NT2/D1 (cell line): ENCODE data around the gene LTBP1.

ENCODE experiments used
- YY1 ChIP-seq: IDR thresholded peaks from 2 replicates; pipeline ENCODE4 v1.6.1; 2011; ENCODE audit not compliant: insufficient read length, insufficient read depth
- ZNF274 ChIP-seq: IDR thresholded peaks from 2 replicates; pipeline ENCODE4 v1.6.1; 2011; ENCODE audit warnings: mild to moderate bottlenecking, low read depth, low read length

- TF ChIP-seq ZNF274, result no peak
- no peak for TF ChIP-seq YY1
These were observed 488.8 kb downstream of the LTBP1 start for GRCh38 chr2:33435518-33435917.
